A673 (cell line): ENCODE measurements around the gene MYH16. TPM values are rescaled to one million over a fixed set of nuclear protein-coding genes. Genes with fewer than 3 reads are reported as not detected.
"Not testable (repeated sequence)": the region's sequence is repeated elsewhere in the genome, so short reads cannot be mapped to it uniquely, and the experiment has no call there.

Experiments used
- BruUV-seq: library from RNA; stranded (reverse); fragments of 400-500 nt; replicated peaks from 2 replicates; lab custom pipeline; 2021; lab: Mats Ljungman, UMichigan
- CTCF ChIA-PET: fragments of 300-600 bp; sonication (Branson Sonifier 250); formaldehyde crosslinking; loops from one replicate; lab custom pipeline; 2022; ENCODE audit warnings: antibody characterized with exemption; lab: Charles Lee
- POLR2A ChIA-PET: fragments of 300-600 bp; sonication (Branson Sonifier 250); formaldehyde crosslinking; loops from one replicate; lab custom pipeline; 2022; ENCODE audit warnings: antibody characterized with exemption; ENCODE audit not compliant: low non-redundant PET; lab: Charles Lee
- DNase-seq: peaks from one replicate; pipeline ENCODE4 v3.0.0-alpha.2; 2015; ENCODE audit warnings: low spot score
- H3K27ac ChIP-seq: fragments of 200-600 bp; sonication (generic); 2 replicates; pipeline ENCODE4 v1.5.1; 2016; ENCODE audit warnings: mixed run types, low read depth, mild to moderate bottlenecking, mixed read lengths, antibody characterized with exemption, low read length; ENCODE audit not compliant: poor library complexity, severe bottlenecking
- H3K27me3 ChIP-seq: fragments of 200-600 bp; sonication (generic); replicated peaks from 2 replicates; pipeline ENCODE4 v1.6.1; 2017; ENCODE audit warnings: mixed run types, low read depth, mild to moderate bottlenecking, mixed read lengths, antibody characterized with exemption, low read length; ENCODE audit not compliant: insufficient read depth, poor library complexity
- H3K36me3 ChIP-seq: fragments of 200-600 bp; sonication (generic); 2 replicates; pipeline ENCODE4 v1.6.1; 2016; ENCODE audit warnings: mixed run types, mild to moderate bottlenecking, mixed read lengths, antibody characterized with exemption, low read length; ENCODE audit not compliant: insufficient read depth, poor library complexity, severe bottlenecking
- H3K4me1 ChIP-seq: fragments of 200-600 bp; sonication (generic); 2 replicates; pipeline ENCODE4 v1.6.1; 2017; ENCODE audit warnings: mixed run types, mild to moderate bottlenecking, mixed read lengths, antibody characterized with exemption, low read length; ENCODE audit not compliant: insufficient read depth, poor library complexity, severe bottlenecking
- H3K4me3 ChIP-seq: fragments of 200-600 bp; sonication (generic); 2 replicates; pipeline ENCODE4 v1.5.1; 2016; ENCODE audit warnings: low read depth, mixed run types, mild to moderate bottlenecking, mixed read lengths, low read length; ENCODE audit not compliant: poor library complexity, severe bottlenecking
- H3K9me3 ChIP-seq: fragments of 200-600 bp; sonication (generic); 2 replicates; pipeline ENCODE4 v1.6.1; 2016; ENCODE audit warnings: mixed run types, low read depth, mild to moderate bottlenecking, mixed read lengths, antibody characterized with exemption, low read length; ENCODE audit not compliant: poor library complexity, severe bottlenecking
- CTCF ChIP-seq: fragments of 300-800, 200-600 bp; sonication (generic); conservative IDR thresholded peaks from 2 replicates; pipeline ENCODE4 v1.5.1; 2017; ENCODE audit warnings: low read depth, mild to moderate bottlenecking, antibody characterized with exemption, low read length, moderate library complexity, mixed read lengths
- EZH2 ChIP-seq: fragments of 200-600 bp; sonication (generic); IDR thresholded peaks from 2 replicates; pipeline ENCODE4 v1.6.1; 2017; ENCODE audit warnings: borderline replicate concordance, low read depth, mild to moderate bottlenecking, mixed read lengths, antibody characterized with exemption, low read length; ENCODE audit not compliant: poor library complexity, severe bottlenecking
- intact Hi-C: fragments of 100-400 bp; cut with micrococcal nuclease; formaldehyde crosslinking; loops from one replicate; pipeline ENCODE4 v1.10.0; 2022; ENCODE audit not compliant: unreplicated experiment
- total RNA-seq: library from RNA; stranded (reverse); gene quantifications from 2 replicates; pipeline ENCODE4 v1.2.3, GENCODE V29; 2021

Gene MYH16
- total RNA-seq, 1 experiment from 2014 or later: not detected

GRCh38 chr7:99275496-99275895 is 2.9 kb downstream of the MYH16 start:
- no peaks in the 10 kb centered on the region for H3K4me1 ChIP-seq
- H3K36me3 ChIP-seq: no peaks in the 10 kb centered on the region
- no peak overlapping the region for H3K4me3 ChIP-seq
- intact Hi-C loops: no loop called here
- no peak for DNase-seq
- BruUV-seq: no TSS peak
- CTCF ChIA-PET: no interaction called here
- H3K27ac ChIP-seq: no peak overlapping the region
- POLR2A ChIA-PET: no interaction called here
- TF ChIP-seq EZH2: no peak
- no peaks in the 10 kb centered on the region for H3K27me3 ChIP-seq
- no peaks in the 10 kb centered on the region for H3K9me3 ChIP-seq

- no TSS peak for BruUV-seq
- Histone ChIP-seq H3K36me3 (no peaks in the 10 kb centered on the region), H3K4me3 (no peak overlapping the region), H3K27ac (no peak overlapping the region), H3K9me3 (no peaks in the 10 kb centered on the region), H3K4me1 (no peaks in the 10 kb centered on the region), H3K27me3 (no peaks in the 10 kb centered on the region)
- intact Hi-C loops: no loop called here
- no peak for DNase-seq
- POLR2A ChIA-PET: no interaction called here
- CTCF ChIA-PET: no interaction called here
- TF ChIP-seq CTCF: no peak
- TF ChIP-seq EZH2: no peak
Observed at GRCh38 chr7:99278180-99278579, 5.5 kb downstream of the MYH16 start.

GRCh38 chr7:99284165-99284564 is 11.5 kb downstream of the MYH16 start:
- H3K4me1 ChIP-seq, H3K4me3 ChIP-seq, H3K27ac ChIP-seq, POLR2A ChIA-PET, H3K36me3 ChIP-seq, H3K27me3 ChIP-seq, H3K9me3 ChIP-seq, intact Hi-C loops, CTCF ChIA-PET, DNase-seq, BruUV-seq: not testable (repeated sequence)

GRCh38 chr7:99287779-99288534 is 15.3 kb downstream of the MYH16 start:
- Histone ChIP-seq H3K4me1 (no peaks in the 10 kb centered on the region), H3K4me3 (no peak overlapping the region), H3K9me3 (no peaks in the 10 kb centered on the region), H3K36me3 (no peaks in the 10 kb centered on the region), H3K27ac (no peak overlapping the region), H3K27me3 (no peaks in the 10 kb centered on the region)
- POLR2A ChIA-PET: no interaction called here
- no TSS peak for BruUV-seq
- TF ChIP-seq EZH2 (no peak), CTCF (no peak)
- CTCF ChIA-PET: no interaction called here
- DNase-seq: no peak
- intact Hi-C loops: no loop called here
